GM19395 (cell line): Measurements from ENCODE around the gene CNIH2.
"Not testable (repeated sequence)": the region's sequence is repeated elsewhere in the genome, so short reads cannot be mapped to it uniquely, and the experiment has no call there.

ENCODE experiments used
- ATAC-seq: cut with Tn5 transposase; IDR thresholded peaks from one replicate; pipeline ENCODE4 v1.9.1; 2021; ENCODE audit warnings: mild to moderate bottlenecking, moderate library complexity; ENCODE audit not compliant: unreplicated experiment

CNIH2 gene

DNA sequence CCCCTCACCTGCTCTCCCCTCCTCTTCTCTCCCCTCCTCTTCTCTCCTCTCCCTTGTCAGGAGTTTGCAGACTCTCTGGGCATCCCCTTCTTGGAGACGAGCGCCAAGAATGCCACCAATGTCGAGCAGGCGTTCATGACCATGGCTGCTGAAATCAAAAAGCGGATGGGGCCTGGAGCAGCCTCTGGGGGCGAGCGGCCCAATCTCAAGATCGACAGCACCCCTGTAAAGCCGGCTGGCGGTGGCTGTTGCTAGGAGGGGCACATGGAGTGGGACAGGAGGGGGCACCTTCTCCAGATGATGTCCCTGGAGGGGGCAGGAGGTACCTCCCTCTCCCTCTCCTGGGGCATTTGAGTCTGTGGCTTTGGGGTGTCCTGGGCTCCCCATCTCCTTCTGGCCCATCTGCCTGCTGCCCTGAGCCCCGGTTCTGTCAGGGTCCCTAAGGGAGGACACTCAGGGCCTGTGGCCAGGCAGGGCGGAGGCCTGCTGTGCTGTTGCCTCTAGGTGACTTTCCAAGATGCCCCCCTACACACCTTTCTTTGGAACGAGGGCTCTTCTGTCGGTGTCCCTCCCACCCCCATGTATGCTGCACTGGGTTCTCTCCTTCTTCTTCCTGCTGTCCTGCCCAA is 1.9 kb upstream of the CNIH2 start:
- ATAC-seq = no peak

DNA sequence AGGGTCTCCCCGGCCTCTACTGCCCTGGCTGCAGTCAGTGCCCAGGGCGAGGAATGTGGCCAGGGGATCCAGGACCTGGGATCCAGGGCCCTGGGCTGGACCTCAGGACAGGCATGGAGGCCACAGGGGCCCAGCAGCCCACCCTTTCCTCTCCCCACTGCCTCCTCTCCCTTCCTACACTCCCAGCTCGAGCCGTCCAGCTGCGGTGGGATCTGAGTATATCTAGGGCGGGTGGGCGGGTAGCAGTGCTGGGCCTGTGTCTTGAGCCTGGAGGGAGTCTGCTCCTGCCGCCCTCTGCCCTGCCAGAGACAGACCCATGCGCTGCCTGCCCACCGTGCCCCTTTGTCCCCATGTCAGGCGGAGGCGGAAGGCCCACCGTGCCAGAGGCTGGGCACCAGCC is 1.4 kb upstream of the CNIH2 start:
- not testable (repeated sequence) for ATAC-seq

DNA sequence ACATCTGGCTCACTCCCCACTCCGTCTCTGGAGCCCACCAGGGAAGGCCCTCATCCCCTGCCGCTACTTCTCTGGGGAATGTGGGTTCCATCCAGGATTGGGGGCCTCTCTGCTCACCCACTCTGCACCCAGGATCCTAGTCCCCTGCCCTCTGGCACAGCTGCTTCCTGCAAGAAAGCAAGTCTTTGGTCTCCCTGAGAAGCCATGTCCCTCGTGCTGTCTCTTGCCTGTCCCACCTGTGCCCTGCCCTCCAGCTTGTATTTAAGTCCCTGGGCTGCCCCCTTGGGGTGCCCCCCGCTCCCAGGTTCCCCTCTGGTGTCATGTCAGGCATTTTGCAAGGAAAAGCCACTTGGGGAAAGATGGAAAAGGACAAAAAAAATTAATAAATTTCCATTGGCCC is 911 bp upstream of the CNIH2 start:
- ATAC-seq = not testable (repeated sequence)

DNA sequence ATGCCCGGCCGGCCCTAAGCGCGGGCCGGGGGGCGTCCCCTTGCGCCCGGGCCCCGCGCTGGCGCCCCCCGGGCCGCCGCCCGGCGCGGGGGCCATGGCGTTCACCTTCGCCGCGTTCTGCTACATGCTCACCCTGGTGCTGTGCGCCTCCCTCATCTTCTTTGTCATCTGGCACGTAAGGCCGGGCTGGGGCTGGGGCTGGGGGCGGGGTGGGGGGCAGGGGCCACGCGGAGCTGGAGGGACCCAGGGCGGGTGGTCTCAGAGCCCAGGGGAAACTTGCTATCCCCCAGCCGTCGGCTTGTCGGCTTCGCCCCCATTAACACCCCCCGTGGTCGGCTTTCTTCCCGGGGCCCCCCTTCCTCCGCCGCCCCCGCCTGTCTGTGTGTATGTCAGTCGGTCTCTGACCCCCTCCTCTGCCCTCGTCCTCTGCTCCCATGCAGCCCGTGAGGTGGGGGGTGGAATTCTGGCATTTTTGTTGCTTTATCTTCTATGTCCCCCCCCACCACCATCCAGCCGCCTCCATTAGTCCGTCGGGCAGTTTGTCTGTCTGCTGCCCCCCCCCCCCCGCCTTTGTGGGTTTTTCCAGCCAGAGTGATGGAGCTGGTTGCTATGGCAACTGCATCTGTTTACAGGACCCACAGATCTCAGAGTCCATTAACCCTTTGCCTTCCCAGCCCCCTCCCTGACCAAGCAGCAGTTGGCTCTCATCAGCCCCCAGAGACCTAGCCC is 552 bp downstream of the CNIH2 start:
- no peak for ATAC-seq

DNA sequence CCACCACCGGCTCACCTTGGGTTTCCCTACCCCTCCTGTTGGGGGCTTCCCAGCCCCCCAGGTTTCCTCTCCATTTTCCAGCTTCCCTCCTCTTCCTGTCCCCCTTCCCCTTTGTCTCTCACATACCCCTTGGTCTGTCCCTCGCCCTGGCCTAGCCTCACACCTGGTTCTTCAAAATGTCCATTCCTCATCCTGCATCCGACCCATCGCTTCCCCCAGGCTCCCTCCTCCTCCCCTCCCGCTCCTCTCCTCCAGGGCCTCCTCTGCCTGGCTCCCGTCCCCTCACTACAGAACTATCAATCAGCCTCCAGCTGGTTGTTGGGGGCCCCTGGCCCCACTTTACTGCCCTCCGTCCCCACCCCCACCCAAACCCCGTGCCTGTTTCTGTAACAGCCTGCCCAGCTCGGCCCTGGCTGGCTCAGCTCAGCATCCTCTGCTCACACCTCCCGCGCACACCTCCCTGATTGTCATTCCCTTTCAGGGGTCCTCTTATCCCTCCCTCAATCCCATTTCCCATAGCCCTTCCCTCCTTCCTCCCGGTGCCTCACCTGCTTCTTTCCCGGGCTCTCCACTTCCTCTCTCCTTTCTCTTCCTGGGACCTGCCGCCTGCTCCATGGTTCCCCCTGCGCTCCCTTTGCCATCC is 1.2 kb downstream of the CNIH2 start:
- ATAC-seq = no peak

DNA sequence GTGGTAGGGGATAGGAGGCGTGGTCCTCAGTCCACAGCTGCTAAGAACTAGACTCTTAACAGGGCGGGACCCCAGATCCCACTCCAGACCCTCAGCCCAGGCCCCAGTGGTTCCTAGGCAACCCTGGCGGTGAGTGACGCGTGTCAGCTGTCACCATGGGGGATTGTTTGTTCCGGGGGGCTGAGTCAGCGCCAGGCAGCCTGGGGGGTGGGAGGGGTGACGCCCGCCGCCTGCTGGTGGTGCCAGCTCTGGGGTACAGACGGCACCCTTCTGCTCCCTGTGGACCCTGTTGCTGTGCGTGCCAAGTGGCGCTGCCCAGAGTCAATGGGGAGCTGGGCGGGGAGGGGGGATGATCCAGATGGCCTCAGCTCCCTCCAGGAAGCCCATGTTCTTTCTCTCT is 2.5 kb downstream of the CNIH2 start:
- no peak for ATAC-seq

DNA sequence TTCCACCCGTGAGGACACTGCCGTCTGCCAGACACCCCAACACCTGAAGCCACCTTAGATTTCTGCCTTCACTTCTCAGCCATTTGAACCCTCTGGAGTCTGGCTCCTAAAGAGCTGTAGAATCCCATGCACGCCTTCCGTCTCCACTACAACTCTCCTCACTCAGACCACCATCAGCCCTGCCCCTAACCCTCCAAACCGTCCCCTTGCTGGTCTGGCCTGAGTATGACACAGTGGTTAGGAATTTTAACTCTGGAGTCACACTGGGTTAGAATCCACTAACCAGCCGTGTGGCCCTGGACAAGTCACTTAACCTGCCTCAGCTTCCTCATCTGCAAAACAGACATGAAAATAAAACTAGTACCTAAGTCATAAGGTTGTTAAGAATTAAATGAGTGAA is 3.0 kb downstream of the CNIH2 start:
- no peak for ATAC-seq

DNA sequence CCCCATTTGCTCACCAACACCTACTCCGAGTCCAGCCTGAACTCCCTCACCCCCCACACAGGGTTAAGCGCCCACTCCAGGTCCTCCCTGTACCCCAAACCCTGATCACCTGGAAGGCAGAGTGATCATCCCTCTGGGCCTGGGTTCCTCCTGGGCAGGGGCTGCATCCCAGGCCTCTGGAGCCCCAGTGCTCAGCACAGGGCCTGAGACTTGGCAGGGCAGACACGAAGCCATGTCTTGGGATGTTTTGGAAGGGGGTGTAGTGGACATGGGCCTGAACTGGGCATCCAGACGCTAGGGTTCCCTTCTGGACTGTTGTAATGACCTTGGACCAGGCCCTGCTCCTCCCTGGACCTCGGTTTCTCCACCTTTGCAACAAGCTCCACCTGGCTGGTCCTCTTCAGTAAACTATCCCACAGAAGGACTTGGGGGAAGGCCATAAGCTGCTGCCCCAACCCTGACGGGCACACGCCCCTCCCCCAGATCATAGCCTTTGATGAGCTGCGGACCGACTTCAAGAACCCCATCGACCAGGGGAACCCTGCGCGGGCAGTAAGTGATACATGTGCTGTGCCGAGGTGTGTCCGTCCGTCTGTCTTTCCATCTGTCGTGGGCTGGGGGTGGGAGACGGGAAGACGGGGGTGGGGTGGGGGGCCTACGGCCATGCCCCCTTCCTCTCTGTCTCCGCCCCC is 3.9 kb downstream of the CNIH2 start:
- ATAC-seq = no peak

DNA sequence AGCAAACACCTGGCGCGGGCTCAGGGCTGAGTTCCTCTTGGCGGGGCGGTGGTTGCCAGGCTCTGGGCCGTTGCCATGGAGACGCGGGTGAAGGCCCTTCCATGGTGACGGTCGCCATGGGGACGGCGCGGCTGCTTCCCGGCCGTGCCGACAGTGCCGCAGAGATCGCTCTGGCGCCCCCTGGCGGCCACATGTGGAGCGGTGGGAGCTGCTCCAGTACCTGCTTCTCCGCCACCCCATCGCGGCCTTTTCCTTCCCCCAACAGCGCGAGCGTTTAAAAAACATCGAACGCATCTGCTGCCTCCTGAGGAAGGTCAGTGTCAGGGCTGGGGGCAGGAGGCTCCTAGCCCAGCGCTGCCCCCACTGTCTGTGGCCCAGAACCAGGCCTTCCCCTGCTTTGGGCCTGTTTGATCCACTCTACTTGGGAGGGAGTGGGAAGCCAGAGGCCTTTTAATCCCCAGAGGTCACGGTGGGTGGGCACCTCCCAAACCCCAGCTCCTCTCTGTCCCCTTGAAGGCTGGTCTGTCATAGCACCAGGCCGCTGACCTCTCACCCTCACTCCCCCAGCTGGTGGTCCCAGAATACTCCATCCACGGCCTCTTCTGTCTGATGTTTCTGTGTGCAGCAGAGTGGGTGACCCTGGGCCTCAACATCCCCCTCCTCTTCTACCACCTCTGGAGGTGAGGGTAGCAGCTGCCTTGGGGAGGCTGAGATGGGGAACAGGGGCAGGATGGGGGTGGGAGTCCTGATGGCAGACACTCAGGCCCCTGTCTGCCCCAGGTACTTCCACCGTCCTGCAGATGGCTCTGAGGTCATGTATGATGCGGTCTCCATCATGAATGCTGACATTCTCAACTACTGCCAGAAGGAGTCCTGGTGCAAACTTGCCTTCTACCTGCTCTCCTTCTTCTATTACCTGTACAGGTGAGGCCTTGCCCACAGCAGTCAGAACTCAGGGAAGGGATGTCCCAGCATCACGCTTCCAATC is 4.8 kb downstream of the CNIH2 start:
- ATAC-seq = peak; percentile 79

DNA sequence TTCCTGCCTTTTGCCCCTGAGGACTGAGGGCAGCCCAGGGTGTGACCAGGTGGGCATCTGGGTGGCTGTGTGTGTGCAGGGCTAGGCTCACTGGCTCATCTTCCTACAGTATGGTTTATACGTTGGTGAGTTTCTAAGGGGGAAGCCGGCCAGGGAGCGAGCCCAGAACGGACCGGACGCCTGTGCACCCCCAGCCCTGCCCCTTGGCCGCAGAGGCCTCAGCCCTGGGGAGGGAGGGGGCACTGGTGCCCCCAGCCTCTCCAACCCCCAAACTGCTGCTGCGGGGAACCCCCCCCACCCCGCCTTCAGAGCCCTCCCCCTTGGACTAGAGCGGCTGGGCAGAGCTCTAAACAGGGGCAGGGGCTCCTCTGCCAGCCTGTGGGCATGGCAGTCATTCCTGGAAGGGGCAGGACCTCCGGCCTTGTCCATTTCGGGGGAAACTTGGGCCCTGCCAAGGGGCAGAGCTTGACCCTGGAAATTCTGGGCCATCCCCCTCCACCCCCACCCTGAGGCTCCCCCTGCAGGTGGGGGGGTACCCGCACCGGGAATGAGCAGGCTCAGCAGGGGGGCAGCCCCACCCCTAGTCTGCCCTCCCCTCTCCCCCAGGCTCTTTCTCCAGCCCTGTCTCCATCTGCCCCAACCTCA is 5.6 kb downstream of the CNIH2 start:
- no peak for ATAC-seq

DNA sequence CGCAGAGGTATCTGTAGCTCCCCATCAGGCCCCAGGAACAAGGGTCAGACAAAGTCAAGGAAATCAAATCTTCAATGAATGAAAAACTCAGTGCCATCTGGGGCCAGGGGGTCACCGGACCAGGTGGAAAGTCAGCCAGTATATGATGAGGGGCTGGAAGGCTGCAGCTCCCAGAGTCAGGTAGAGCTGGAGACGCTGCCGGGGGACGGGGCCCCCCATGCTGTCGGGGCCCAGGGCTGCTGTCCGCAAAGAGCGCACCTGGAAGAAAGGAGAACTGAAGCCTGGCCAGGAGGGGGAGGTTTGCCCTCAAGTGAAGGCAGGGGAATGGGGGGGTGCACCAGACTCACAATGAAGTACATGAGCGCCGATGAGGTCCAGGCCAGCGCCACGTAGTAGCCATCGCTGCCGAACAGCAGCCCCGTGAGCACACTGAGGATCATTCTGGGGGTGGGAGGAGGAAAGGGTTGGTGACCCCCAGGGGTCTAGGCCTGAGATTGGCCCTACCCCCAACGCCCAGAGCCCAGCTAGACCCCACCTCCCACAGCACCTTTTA is 6.6 kb downstream of the CNIH2 start:
- ATAC-seq = no peak

DNA sequence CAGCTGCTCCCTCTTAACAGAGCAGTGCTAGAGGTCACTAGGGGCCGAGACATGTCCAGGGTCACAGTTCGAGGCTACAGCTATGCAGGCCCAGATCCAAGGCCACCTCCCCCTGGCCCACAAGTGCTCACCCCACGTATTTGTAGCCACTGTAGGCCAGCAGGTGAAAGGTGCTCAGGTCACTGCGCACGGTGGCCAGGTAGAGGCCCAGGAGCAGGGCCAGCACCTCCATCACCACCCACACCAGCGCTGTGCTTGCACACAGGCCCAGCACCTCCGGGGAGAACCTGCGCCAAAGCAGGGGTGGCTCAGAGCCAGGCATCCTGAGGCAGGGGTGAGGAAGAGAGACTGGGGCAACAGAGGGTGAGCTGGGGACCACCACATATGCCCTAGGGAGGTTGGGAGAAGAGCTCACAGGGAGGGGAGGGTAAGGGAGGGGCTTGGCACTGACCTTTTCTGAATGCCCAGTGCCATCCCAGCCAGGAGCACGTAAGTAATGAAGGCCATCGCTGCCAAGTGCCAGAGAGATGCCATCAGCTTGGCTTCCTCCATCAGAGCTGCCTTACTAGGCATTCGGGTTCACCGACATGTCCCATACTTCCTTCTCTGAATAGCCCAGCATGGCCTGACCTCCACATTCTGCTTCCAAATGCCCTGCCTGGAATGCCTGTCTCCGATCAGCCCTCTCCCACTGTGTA is 7.4 kb downstream of the CNIH2 start:
- ATAC-seq = no peak

DNA sequence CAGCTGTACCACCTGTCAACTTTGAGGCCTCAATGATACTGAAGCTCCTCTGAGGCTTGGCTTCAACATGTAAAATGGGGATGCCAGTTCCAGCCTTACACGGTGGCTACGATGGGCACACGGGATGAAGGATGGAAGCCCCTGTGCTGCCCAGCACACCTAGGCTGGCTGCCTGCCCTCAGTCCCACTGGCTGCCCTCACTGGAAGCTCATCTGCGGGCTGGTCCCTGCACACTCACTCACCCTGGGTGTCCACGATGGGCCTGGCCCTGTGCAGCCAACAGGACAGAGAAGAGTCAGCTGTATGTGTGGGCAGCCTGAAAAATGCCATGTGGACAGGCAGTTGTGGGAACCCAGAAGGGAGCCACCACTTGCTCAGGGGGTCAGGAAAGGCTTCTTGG is 8.7 kb downstream of the CNIH2 start:
- ATAC-seq = no peak

DNA sequence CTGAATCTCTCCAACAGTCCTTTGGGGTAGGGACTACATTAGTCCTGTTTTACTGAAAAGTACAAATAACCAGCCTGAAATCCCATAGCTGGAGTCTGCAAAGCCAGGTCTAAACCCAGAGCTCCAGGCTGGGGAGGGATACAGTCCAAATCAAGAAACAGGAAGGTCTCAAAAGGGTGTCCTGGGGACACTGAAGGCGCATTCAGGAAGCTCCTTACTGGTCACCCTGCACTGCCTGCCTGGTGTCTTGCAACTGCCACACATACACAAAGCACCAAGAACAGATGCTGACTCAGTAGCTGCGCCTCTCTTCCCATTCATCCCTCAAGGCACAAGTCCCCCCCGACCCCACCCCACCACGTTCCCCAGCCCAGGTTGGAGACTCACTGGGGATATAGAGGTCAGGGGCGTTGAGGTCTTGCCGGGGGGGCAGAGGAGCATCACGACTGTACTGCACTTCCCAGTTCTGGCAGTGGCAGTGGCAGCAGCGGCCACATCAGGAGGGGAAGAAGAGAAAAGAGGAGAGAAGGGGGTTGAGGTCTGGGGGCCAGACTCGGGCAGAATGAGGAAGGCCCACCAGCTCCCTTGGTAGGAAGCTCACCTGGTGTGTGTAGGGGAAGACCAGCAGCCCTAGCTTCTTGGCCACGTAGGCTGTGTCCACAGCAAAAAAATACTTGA is 9.4 kb downstream of the CNIH2 start:
- ATAC-seq = no peak

DNA sequence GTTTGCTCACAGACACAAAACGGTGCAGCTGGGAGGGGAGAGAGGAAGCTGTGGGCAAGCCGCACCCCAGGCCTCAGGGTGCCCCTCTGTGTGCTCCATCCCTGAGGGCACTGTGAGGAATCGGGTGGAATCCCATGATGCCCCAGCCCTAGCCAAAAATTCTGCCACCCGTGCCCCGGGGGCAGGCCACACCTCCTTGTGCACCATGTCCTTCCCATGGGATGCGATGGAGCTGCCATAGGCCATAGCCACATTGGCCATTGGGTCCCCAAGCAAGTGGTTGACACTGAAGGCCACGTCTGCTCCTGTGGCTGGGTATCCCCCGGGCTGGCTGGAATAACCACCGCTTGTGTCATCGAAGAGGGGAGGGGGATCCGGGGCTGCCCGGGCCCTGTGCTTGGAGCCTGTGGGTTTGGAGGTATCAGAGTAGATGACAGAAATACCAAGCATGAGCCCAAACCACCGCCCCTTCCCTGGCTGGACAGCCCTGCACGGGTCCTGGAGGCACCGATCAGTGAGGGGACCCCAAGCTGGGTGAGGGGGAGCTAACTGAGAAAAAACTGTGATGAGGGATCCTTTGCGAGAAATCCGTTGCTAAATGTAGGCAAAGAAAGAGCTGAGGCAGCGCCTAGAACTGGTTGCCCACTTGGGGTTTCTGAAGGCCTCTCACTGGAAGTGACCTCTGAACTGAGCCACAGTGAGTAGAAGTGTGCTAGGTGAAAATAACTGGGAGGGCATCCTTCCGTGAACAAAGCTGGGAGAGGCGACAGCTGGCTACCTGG is 10.1 kb downstream of the CNIH2 start:
- no peak for ATAC-seq

DNA sequence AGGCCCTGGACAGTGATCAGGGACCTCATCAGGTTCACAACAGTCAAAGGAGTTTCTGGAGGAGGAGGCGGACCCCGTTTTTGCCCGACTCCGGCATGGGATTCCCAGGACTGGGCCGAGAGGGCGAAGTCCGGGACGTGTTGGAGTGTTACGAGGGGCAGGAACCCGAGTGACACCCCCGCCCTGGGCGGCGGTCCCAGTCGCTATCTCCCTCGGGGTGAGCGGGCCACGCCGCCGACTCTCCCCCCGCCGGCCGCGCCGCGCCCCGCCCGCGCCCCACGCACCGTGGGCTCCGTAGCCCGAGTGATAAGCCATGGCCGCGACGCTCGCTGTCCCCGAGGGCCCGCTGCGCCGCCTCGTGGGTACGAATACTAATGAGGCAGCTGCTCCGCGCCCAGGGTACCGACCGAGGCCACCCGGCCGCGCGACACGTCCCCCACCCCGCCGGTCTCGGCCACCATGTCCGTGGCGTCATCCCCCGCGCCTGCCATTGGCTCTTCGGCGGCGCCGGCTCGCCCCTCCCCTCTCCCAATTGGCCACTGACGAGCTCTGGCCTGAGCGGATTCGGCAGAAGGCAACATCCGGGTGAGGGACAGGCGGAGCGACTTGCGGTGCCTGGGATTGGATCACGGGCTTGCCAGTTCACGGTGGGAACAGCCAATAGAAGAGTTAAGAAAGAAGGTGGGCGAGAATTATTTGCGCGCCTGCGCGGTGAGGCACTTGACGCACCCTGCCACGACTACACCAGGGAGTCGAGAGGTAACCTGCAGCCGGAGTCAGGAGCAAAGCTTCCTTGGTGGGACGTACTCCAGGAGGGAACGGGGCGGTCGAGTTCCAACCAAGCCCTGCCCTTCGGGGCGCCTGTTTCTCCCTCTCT is 10.9 kb downstream of the CNIH2 start, which contains the start of gene YIF1A:
TSS of gene YIF1A (minus strand) at position 473 of the 877 bp plus-strand sequence. CDS start at position 315, 158 bp downstream.
- peak; percentile 90 for ATAC-seq
